GM18868 (cell line): ENCODE results near the gene CDHR4.
"Not testable (repeated sequence)": the region's sequence is repeated elsewhere in the genome, so short reads cannot be mapped to it uniquely, and the experiment has no call there.

Experiments
- ATAC-seq: cut with Tn5 transposase; IDR thresholded peaks from one replicate; pipeline ENCODE4 v1.9.1; 2021; ENCODE audit warnings: mild to moderate bottlenecking, moderate library complexity; ENCODE audit not compliant: unreplicated experiment

Gene CDHR4, protein sequence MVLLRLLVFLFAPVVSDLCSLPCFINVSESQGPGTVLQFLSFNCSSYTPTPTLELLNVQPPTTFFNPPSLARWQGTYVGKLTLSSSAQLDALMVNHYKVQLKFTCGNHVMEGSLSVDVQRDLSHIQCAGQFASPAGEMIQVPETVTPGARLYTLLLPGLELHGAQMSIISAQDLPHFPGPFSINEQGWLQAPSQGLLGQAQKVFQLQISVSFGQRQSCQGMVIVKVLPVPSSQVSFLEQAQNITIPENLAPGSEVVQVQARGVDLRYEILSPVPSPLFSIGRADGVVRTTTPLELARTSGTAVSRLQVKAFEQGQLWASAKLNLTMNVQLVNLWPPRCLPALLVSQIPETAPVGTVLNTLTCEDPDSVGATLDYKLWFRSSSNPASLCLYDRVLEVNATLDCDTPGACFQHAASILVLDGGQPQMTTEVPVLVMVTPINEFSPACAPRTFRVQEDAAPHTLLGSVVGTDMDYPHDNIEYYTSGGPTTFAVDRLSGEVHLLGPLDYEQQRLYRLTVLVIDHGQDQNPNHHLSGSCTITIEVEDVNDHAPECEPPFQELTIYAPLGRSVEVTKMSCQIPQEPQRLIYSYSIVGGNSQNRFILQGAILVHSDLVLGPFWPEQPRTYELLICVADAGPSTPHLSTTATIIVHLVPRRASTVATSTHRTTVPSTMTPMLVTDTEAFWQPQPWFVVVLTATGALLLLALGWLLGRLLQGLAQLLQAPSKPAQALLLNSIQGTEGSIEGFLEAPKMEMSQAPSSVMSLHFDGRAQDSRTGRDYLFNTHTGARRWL

DNA sequence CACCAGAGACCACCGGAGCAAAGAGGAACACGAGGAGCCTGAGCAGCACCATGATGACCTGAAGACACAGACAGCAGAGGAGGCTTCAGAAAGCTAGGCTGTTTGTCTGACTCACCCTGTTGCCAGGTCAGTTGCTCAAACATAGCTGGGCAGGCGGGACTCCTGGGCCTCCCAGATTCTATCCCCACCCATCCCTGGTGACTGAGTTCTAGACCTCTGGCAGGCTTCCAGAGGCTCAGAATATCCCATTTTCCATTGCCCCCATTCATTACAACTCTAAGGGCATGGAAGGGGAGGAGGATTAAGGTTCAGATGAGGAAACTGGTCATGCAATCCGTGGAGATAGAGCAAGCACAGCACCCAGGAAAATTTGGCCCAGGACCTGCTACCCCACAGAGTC is at the start of gene CDHR4:
CDHR4 (minus strand) TSS at position 113 of the 400 bp plus-strand sequence; CDS start at position 52, 61 bp downstream.
- no peak for ATAC-seq

DNA sequence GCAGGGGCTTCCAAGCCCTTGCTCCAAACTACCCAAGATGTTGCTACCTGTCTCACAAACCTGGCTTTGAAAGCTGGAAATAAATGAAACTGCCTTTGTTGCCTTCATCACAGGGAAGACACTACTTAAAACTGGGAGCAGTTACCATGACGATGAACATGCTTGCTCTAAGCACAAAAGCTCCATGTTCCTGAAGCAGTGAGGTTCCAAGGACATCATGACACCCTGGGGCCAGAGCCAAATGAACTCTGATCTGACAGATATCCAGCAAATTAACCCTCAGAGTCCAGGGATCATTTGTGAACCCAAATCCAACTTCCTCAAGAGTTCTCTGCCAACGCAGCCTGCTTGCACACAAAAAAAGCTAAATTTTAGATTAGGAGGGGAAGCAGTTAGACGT is 46.0 kb upstream of the CDHR4 start:
- ATAC-seq = no peak

DNA sequence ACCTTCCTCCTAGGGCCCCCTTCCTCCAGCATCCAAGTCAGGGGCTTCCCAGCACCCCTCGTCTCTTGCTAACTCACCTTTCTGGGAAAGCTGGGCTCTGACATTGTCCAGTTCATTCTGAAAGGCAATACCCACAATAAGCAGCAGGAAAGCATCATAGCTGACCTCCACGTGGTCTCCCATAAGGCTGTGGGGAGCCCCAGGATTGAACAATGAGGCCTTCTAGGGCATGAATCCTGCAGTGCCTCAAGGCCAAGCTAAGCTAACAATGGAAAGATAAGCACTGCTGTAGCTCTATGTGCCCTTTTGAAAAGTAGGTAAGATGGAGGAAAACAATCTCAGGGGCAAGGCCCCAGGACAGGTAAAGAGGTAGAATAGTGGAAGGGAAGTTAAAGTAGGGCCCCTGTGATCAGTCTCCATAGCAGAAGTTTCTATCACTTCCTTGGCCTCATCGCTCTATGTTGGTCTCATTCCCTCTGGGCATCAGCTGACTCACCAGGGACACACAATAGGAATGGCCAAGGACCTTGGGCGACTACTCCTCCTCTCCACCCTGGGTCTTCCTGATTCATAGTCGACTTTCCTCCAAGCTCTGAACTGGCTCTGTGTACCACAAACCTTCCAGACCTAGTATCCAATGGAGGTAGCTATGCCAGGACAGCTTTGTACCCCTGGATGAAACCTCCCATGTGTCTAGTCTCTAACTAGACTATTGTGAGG is 45.0 kb upstream of the CDHR4 start:
- ATAC-seq = no peak

DNA sequence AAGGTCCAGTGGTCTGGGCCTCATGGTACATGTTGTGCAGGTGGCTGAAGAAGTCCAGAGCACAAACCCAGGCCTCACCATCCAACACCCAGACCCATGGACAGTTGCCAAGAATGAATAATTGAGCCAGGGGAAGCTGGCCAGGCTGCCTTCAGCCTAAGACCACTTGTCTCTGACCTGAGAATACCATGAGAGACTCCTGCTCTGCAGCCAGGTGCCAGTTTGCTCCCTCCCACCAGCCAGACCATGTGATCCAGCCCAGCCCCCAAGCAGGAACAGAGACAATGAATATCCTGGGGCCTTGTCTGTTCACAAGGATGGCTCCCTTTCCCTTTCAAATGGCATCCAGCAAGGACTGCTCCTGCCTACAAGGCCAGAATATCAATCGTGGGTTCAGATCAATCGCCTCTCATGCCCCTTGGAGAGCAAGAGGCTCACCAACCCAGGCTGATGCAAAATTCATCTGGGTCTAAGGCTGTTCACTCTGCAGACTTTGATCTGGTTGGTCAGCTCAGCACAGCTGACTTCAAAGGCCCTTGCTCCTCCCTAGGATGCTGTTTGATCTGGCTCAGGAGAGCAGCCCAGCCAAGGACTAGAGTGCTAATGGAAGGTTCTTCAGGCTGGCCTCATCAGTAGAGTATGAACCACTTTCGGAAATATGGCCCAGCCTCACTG is 43.3 kb upstream of the CDHR4 start:
- ATAC-seq = no peak

DNA sequence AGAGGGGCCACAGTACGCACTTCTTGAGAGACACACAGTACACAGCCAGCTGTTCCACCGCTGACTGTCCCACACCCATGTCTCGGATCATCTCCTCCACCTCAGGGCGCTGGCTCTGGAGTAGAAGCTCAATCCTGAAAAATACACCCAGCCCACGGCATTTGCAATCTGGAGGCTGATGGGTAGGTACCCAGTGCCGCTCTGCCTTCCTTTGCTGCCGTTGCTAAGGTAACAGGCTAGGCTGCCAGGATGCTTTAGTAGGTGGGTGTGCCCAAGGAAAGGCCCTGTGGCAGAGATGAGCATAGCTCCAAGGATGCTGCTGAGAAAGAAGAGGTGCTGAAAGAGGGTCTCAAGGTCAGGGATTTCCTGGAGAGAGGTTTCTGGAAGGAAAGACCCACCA is 42.1 kb upstream of the CDHR4 start:
- ATAC-seq = no peak

DNA sequence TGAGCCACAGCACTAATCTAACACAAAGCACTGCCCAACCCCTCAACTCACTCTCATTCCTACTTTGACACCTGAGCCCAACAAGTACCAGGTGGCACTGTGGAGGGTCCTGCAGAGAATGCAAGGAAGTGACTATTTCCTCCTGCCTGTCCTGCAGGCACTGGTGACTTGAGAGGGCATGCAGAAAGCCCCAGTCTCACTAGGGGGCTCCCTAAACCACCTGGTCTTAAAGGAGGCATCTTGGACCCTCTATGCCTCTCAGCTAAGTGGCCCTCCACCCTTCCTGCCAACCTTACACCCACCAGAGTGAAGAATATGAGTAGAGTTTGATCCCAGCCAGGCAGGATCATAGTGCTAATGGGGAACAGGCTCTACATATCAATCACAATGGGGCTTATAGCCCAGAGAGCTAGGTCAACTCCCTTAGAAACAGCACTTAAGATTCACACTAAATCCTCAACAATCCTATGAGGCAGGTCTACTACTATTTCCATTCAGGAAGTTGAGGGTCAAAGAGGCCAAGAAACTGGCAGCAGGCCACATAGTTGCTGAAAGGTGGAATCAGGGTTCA is 41.5 kb upstream of the CDHR4 start:
- ATAC-seq = no peak

DNA sequence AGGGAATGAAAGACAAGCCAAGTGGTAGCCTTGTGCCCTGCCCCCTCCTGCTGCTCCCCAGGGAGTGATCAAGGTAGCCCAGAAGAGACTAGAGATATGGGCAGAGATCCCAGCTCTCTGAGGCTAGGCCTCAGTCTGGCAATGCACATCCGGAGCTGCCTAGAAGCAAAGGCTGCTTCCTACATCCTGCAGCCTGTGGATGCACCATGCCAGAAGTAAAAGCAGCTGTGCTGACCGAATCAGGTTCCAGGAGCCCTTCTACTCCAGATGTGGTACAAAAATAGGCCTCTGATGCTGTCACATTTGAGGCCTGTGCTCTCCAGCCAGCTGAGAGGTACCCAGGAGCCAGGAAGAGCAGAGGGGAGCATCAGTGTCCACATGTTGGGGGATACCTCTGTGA is 40.7 kb upstream of the CDHR4 start:
- no peak for ATAC-seq

DNA sequence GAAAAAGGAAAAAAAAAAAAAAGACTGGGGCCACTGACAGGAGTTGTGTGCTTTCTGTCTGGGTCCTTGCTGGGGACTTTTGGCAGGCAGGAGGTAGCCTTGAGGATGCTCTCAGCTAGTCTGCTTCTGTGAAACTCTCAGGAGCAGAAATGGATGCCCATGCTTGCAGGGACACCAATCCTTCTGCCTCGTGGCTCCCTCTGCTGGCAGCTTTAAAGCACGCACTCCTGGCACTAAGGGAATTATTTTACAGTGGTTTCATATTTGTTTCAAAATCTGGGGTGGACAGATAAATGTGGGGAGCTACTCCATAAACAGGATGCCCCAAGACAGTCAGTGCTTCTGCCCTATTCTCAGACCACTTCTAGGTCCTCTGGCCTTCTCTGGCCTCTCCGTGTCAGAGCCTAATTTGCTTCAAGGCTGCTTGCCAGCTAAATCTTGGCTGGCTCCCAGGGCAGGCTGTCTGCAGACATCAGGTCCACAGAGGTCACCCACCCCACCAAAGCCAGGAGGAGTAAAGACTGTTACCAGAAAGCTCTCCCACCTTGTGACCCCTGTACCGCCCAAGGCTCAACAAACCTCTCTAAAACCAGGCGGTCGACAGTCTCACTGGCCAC is 39.6 kb upstream of the CDHR4 start:
- no peak for ATAC-seq

DNA sequence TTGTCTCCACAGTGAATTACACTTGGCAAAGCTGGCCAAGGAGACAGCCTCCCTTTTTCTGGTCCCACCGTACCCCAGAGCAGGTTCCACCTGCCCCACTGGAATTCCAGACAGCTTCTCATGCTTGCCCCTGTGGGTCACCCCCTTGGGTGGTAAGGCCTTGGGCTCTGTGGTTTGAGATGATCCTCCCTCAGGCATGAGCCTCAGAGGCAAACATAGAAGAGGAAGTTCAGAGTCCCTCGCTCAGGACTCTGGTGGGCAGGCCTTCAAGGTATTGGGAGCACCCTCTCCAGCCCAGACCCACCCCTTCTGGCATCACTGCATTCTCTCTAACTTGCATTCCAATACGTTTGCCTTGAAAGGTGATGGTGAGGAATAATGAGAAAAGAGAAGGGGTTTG is 31.7 kb upstream of the CDHR4 start:
- no peak for ATAC-seq

DNA sequence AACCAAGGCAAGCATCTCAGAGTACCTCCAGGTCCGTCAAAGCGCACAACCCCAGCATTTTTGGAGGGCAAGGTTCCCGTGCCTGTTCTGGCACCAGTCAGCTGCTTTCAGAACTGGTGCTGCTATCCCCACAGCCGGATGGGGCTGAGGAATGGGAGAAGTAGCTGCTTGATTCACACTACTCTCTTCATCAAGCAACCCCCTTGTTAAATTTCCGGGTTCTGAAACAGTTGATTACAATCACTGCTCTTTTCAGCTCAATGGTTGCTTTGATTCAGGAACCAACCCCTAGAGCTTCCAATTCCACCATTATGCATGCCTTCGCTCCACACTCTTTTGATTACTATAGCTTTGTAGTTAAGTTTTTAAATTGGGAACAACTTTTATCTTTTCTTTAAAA is 26.3 kb upstream of the CDHR4 start:
- no peak for ATAC-seq

DNA sequence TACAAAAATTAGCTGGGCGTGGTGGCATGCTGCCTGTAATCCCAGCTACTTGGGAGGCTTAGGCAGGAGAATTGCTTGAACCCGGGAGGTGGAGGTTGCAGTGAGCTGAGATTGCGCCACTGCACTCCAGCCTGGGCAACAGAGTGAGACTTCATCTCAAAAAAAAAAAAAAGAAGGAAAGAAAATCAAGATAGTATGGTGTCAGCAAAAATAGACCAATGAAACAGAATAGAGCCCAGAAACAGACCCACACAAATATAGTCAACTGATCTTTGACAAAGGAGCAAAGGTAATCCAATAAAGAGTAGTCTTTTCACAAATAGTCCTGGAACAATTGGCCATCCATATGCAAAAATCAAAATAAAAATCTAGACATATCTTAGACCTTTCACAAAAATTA is 23.5 kb upstream of the CDHR4 start:
- ATAC-seq = not testable (repeated sequence)

DNA sequence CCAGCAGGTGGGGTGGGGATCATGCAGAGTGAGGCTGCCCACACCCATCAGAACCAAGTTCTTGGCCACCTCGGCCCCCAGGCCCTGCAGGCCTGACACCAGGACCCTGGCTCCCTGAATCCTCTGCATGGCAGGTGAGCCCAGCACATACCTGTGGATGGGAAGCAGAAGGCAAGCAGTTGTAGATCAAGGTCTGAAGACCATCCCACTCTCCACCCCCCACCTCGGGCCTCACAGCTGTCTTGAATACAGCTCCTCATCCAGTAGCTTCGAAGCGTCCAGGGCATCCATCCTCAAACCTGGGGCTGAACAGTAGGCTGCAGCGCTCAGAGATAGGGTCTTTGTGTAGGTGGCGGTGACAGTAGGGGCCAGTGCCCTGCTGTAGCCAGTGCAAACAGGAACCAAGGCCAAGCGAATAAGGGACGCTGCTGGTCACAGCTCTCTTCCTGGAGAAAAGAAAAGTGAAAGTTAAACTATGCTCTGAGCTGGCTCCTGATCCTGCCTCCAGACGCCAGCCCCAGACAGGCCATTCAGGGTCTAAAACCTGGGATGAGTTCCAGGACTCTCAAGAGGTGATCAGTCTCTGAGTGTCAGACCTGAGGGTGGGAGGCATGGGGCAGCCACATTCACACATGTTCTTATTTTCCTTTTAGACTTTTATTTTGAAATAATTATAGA is 14.0 kb upstream of the CDHR4 start, which contains the start of gene UBA7:
UBA7 (minus strand) TSS at position 457 of the 678 bp plus-strand sequence; CDS start at position 291, 166 bp downstream.
- no peak for ATAC-seq

DNA sequence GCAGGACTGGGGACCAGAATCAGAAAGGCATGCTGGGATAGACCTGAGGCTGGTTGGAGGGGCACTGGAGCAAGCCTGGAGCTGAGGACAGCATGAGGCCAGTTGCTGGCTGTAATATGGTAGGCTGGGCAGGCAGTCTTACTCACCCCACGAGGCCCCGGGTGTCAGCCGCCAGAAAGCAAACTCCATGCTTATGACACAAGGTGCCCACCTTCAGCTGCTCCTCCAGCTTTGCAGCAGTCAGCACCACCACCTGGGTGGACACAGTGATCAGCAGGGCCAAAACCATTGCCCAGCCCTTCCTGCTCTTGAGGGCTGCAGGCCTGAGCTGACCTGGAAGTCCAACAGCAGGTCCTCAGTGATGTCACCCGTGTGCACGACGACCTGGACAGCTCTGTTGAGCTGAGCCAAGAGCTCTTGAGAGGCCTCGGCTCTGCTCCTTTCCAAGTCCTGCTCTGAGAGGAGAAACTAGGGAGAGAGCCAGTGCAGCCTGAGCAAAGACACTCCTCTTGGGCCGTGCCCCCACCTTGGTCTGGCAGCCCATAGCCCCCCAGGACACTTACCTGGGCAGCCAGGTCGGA is 13.3 kb upstream of the CDHR4 start:
- no peak for ATAC-seq

DNA sequence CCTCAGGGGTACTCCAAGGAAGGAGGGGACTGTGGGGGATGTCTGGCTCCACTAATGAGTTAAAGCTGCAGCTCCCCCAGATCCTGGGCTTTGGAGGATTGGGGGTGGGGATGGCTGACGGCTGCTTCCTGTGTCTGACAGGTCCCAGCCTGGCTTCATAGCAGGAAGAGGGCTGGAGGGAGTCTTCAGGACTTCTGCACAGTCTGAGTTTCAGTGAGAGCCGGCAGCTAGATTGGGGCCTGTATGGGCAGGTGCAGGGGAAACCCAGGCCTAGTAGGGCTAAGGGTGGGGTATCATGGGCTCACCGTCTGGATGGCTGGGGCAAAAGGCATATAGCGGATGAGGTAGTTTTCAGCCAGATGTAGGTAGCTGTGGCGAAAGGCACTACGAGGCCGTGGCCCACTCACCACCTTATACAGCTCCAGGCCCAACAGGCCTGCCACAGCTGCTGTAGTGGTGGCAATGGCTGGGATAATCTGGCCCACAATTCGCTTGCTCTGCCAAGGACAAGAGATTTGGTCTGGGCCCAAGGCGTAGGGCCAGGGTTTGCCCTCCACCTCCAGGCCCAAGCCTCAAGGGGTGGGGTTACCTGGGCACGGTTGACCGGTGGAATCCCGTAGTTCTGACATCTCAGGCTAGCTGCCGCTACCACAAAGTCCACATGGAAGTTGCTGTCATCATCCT is 7.9 kb upstream of the CDHR4 start:
- ATAC-seq = no peak

DNA sequence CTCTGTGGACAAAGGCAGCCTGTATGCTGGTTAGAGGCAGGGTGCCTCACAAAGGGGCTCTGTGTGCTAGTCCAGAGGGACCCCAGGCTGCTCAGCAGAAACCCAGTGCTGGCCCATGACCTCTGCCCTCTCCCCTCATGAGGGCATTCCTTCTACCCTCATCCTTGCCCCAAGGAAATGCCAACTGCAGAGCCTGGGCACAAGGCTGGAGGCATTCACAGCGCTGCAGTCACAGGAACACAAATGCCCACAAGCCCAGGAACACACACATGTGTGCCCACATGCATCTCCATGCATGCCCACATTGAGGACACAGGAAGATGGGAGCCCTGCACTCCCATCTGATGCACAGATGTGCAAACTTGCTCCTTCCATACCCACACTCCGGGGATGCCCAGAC is 7.2 kb upstream of the CDHR4 start:
- ATAC-seq = no peak

DNA sequence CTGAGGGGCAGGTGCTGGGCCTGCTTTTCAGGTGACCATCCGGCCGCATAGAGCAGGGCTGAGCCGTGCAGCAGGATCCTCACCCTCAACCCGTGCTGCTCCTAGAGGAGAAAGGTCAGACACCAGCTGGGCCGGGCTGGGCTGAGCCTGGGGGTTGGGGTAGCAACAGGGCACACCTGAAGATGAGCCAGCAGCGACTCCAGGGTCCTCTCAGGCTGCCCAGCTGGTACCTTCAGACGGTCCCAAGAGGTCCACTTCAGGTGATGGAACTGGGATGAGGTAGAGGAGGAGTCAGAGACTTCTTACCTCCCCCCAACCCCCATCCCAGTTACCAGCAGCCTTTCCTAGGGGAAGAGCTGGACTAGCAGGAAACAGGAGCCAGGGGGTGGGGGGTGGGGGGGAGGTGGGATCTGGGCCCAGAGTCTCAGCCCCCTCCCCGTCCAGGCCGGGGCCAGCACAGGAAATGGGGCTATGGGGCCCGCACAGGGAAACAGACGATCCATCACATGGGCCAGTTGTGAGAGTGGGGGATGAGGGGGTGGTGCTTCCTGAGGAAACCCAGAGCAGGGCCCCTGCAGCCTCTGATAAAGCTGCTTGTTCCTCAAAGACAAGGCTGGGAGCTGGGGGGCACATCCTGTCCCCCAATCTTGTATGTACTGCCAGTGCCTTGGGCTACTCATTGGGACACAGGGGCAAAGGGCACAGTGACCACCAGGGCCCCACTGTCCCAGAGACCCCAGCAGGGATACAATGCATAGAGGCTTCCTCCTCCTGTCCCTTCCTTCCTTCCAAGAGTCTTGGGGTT is 6.4 kb upstream of the CDHR4 start:
- ATAC-seq = no peak

DNA sequence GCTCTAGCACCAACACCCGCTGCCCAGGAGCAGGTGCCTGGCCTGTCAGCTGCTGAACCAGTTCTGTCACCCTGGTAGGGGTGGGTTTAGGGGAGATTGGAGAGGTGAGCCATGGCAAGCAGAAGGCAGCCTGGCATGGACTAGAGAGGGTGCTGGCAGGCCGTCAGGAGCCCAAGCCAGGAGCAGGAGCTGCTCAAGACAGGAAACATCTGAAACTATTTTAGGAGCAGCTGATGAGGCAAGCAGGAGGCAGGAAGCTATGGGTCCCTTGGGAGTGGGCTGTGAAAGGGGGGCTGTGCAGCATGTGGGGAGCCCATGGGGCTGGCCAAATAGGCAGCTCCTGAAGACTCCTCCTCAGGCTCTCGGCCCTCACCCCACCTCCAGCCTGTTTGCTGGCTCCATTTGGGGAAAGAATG is 5.7 kb upstream of the CDHR4 start:
- no peak for ATAC-seq
